ENCODE data around the gene DNM3. TPM values are rescaled to one million over a fixed set of nuclear protein-coding genes. Genes with fewer than 3 reads are reported as not detected.

The DNM3 gene
- total and polyA plus RNA-seq, 2 of the 8 experiments (the other 6 are each of a cell fraction or from before 2014, with no cell fraction given), result 2.0 to 8.5 TPM

DNA sequence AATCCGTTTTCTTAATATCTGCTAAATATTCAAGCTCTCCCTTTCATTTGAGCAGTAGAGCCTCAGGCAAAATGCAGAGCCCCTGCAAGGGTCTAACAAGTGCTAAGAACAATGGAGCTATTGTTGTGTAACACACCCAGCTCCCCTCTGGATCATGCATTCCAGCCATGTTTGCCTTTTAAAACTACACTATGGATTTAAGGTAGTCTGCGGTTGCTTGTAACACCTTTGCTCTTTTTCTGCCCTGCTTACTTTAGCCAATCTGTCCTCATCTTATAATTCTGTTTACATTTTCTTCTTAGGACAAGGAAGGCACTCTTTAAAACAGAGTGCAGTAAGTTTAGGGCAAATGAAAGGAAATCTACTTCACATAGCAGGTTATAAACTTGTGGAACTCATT is 519.2 kb downstream of the DNM3 start:
- H3K9ac ChIP-seq (replicated peaks in 1 of 4; ENCODE audit: extremely low read depth in 1 of 4, low read depth in 3 of 4, low read length in 3 of 4), result no peak overlapping the region
- DNase-seq (ENCODE audit: low read depth in 1 of 2, low spot score in 2 of 2), result peak in 1 of 2 experiments; percentile 53
- TF ChIP-seq KDM1A (IDR thresholded peaks at IDR 0.05; ENCODE audit: borderline replicate concordance, low read length), result no peak
- no peak for TF ChIP-seq POLR2AphosphoS5 (IDR thresholded peaks at IDR 0.05; ENCODE audit: low read depth, low read length)
- no peak for TF ChIP-seq TBP (IDR thresholded peaks at IDR 0.05; ENCODE audit: low read depth, low read length)
- TF ChIP-seq, protein P1, sequence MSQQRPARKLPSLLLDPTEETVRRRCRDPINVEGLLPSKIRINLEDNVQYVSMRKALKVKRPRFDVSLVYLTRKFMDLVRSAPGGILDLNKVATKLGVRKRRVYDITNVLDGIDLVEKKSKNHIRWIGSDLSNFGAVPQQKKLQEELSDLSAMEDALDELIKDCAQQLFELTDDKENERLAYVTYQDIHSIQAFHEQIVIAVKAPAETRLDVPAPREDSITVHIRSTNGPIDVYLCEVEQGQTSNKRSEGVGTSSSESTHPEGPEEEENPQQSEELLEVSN (IDR thresholded peaks at IDR 0.05), result no peak
- TF ChIP-seq TCF12 (IDR thresholded peaks at IDR 0.05; ENCODE audit: low read depth, low read length), result no peak
- no peak for TF ChIP-seq CHD1 (IDR thresholded peaks at IDR 0.05; ENCODE audit: low read depth, low read length)
- TF ChIP-seq GABPA (IDR thresholded peaks at IDR 0.05; ENCODE audit: borderline replicate concordance, insufficient read depth, low read length), result no peak
- TF ChIP-seq CEBPB (IDR thresholded peaks at IDR 0.05; ENCODE audit: low read depth, low read length), result peak; percentile 93
- no peak for TF ChIP-seq KDM5A (IDR thresholded peaks at IDR 0.05; ENCODE audit: low read length)
- TF ChIP-seq RXRA (IDR thresholded peaks at IDR 0.05; ENCODE audit: insufficient read depth, low read depth, low read length), result no peak
- peak; percentile 92 for TF ChIP-seq TEAD4 (IDR thresholded peaks at IDR 0.05; ENCODE audit: low read depth, low read length)
- TF ChIP-seq SIX5 (IDR thresholded peaks at IDR 0.05; ENCODE audit: low read depth, low read length), result no peak
- TF ChIP-seq FOSL1 (IDR thresholded peaks at IDR 0.05; ENCODE audit: insufficient read depth, low read depth, low read length), result no peak
- TF ChIP-seq GTF2F1 (IDR thresholded peaks at IDR 0.05; ENCODE audit: borderline replicate concordance, low read depth, low read length), result no peak

More for the DNA sequence above, 519.2 kb downstream of the DNM3 start:
- H3K14ac ChIP-seq (ENCODE audit: insufficient read length), result no peak overlapping the region
- H3K18ac ChIP-seq (ENCODE audit: extremely low read depth, low read length), result no peak overlapping the region
- ChIA-PET POLR2A (ENCODE audit: partially characterized antibody) (interaction anchor here (0.9 to 1.6 kb wide), 4 partner anchors 9 to 56 kb away, joined by 3 read pairs; no protein-coding TSS in a partner anchor), CTCF (ENCODE audit: partially characterized antibody) (interaction anchor here (0.7 to 1.4 kb wide), 5 partner anchors 13 to 192 kb away, joined by 3 to 5 read pairs (median 3); no protein-coding TSS in a partner anchor)
- peaks cover 0 to 2% (median 0%) of the 10 kb centered on the region in 4 experiments; a peak in 1 of 7 replicates for H3K27me3 ChIP-seq (replicated peaks in 1 of 4; ENCODE audit: control insufficient read depth in 3 of 4, extremely low read depth in 1 of 4, insufficient read depth in 3 of 4, low read length in 3 of 4)
- H3K56ac ChIP-seq (replicated peaks; ENCODE audit: insufficient read length, low read depth, low read length), result no peak overlapping the region
- H2AFZ ChIP-seq (ENCODE audit: low read length), result no peak overlapping the region
- H3K4ac ChIP-seq (replicated peaks; ENCODE audit: insufficient read length, low read depth, low read length), result no peak overlapping the region
- no peak overlapping the region; the same call in 1 of the 2 replicates for H2BK12ac ChIP-seq (ENCODE audit: low read depth, low read length)
- peaks cover 5 to 23% (median 15%) of the 10 kb centered on the region in 4 experiments; a peak in 5 of 7 replicates for H3K4me1 ChIP-seq (replicated peaks in 1 of 4; ENCODE audit: control insufficient read depth in 3 of 4, insufficient read depth in 4 of 4, low read length in 3 of 4)
- no peaks in the 10 kb centered on the region for H3K36me3 ChIP-seq (ENCODE audit: control insufficient read depth in 2 of 4, insufficient read depth in 4 of 4, low read length in 3 of 4)
- H3K79me2 ChIP-seq (ENCODE audit: control insufficient read depth in 1 of 2, insufficient read depth in 2 of 2, low read length in 2 of 2), result no peaks in the 10 kb centered on the region
- H2BK5ac ChIP-seq (ENCODE audit: low read depth, low read length), result no peak overlapping the region
- no peak overlapping the region for H2BK120ac ChIP-seq (replicated peaks; ENCODE audit: low read depth, low read length)
- no peak overlapping the region for H3K23ac ChIP-seq (ENCODE audit: insufficient read length)
- no peak overlapping the region for H4K5ac ChIP-seq (ENCODE audit: insufficient read length, low read depth, low read length)
- FAIRE-seq, result peak; percentile 80
- peak overlapping the region; percentile 48 to 51 for H3K4me2 ChIP-seq (ENCODE audit: insufficient read depth in 1 of 2, low read depth in 2 of 2, low read length in 2 of 2)
- no peaks in the 10 kb centered on the region for H3K23me2 ChIP-seq (ENCODE audit: low read depth, low read length)
- peak overlapping the region in 1 of 4 experiments; percentile 33; a peak in 1 of 8 replicates for H3K4me3 ChIP-seq (ENCODE audit: extremely low read depth in 1 of 4, insufficient read depth in 2 of 4, low read depth in 3 of 4, low read length in 4 of 4)
- H2AK5ac ChIP-seq (ENCODE audit: low read depth, low read length), result no peak overlapping the region
- no peaks in the 10 kb centered on the region for H3K9me3 ChIP-seq (ENCODE audit: insufficient read depth in 2 of 2, low read depth in 1 of 2, low read length in 1 of 2)
- no peak overlapping the region for H2BK15ac ChIP-seq (ENCODE audit: low read length)
- H3K79me1 ChIP-seq (ENCODE audit: low read depth, low read length), result no peaks in the 10 kb centered on the region
- H4K20me1 ChIP-seq (replicated peaks in 1 of 2; ENCODE audit: control insufficient read depth in 1 of 2, insufficient read depth in 2 of 2, low read length in 2 of 2), result no peaks in the 10 kb centered on the region
- H4K91ac ChIP-seq (replicated peaks; ENCODE audit: insufficient read length, low read length), result no peak overlapping the region
- no peak overlapping the region for H4K8ac ChIP-seq (ENCODE audit: extremely low read depth, insufficient read depth, low read length)
- H3K27ac ChIP-seq (ENCODE audit: low read depth, low read length), result 0 out of 2 replicates have a peak overlapping the region, but pooled peaks have one; percentile 4
- WGBS, 2 experiments (ENCODE audit: extremely low coverage in 1 of 2, insufficient coverage in 1 of 2, insufficient read length in 1 of 2, insufficient replicate concordance in 2 of 2, low coverage in 1 of 2, low lambda C conversion rate in 2 of 2, missing lambda C conversion rate in 1 of 2), result 2% methylated on average over 2 of the region's 2 CpGs; no CpG with 5 or more reads in 1 of the 2 experiments
- H2BK20ac ChIP-seq (ENCODE audit: low read length), result no peak overlapping the region

Measured in H1 (cell line).